ENCODE data around the gene PRDM5. TPM values are rescaled to one million over a fixed set of nuclear protein-coding genes. Genes with fewer than 3 reads are reported as not detected.
"Not testable (repeated sequence)": the region's sequence is repeated elsewhere in the genome, so short reads cannot be mapped to it uniquely, and the experiment has no call there.

Gene PRDM5
- total RNA-seq, 1 donor from 2014 or later, result 9.6 TPM

GRCh38 chr4:120658772-120659171, 263.8 kb downstream of the PRDM5 start:
- DNase-seq (ENCODE audit: low spot score), result no peak

- no peak for DNase-seq (ENCODE audit: low spot score)
These were observed 268.5 kb downstream of the PRDM5 start for GRCh38 chr4:120653804-120654573.

DNA sequence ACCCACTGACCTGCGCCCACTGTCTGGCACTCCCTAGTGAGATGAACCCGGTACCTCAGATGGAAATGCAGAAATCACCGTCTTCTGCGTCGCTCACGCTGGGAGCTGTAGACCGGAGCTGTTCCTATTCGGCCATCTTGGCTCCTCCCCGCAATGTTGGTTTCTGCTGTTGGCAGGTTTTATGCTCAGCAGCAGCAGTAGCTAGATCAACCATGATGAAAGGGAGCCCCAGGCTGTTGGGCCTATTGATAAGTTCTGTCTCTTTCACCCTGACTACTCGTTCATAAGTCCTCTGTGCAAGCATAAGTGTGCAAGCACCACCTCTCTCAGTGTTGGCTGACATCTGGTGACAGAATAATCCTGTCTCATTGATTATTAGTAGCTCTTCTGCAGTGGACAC, 274.2 kb downstream of the PRDM5 start:
- DNase-seq (ENCODE audit: low spot score), result not testable (repeated sequence)

Other genes starting within 250 kb of the PRDM5 start
- 2.5 TPM for gene NDNF, start 149.8 kb upstream of the PRDM5 start, total RNA-seq
- gene TNIP3, start 241.6 kb upstream of the PRDM5 start, total RNA-seq, result 0.16 TPM